Measurements from ENCODE around the gene AAK1. TPM values are rescaled to one million over a fixed set of nuclear protein-coding genes. Genes with fewer than 3 reads are reported as not detected.
A peak's percentile ranks its signal among the peaks of the same experiment; 100 is the strongest.

AAK1 gene
- total and polyA plus RNA-seq, 2 donors (not counting 1 experiment from before 2014, with no cell fraction given): 43.5 to 45.7 TPM

- Histone ChIP-seq H3K79me2 (ENCODE audit: control insufficient read depth, insufficient read depth, low read length) (peaks cover 37% of the 10 kb centered on the region), H2AFZ (ENCODE audit: low read length) (peak overlapping the region; percentile 88), H3K9me3 (ENCODE audit: control insufficient read depth, insufficient read depth, low read depth, low read length) (no peaks in the 10 kb centered on the region), H3K36me3 (ENCODE audit: control insufficient read depth, insufficient read depth, low read length) (no peaks in the 10 kb centered on the region), H3K4me1 (ENCODE audit: control insufficient read depth, extremely low read depth, insufficient read depth, low read length) (peaks cover 6% of the 10 kb centered on the region), H4K20me1 (ENCODE audit: control insufficient read depth, extremely low read depth, insufficient read depth, low read length) (no peaks in the 10 kb centered on the region), H3K4me2 (ENCODE audit: extremely low read depth, insufficient read depth, low read length) (peak overlapping the region; percentile 96), H3K27me3 (ENCODE audit: control insufficient read depth, insufficient read depth, low read length) (no peaks in the 10 kb centered on the region), H3K27ac (ENCODE audit: insufficient read depth, low read length) (peak overlapping the region; percentile 96), H3K9ac (ENCODE audit: insufficient read depth, low read length) (peak overlapping the region; percentile 89), H3K4me3 (replicated peaks in 1 of 4; ENCODE audit: control extremely low read depth in 1 of 4, insufficient read depth in 1 of 4, low read depth in 3 of 4, low read length in 4 of 4) (peak overlapping the region; percentile 61 to 94 (median 76))
- no peak for DNase-seq (ENCODE audit: low read depth in 2 of 2)
- TF ChIP-seq, protein P1, sequence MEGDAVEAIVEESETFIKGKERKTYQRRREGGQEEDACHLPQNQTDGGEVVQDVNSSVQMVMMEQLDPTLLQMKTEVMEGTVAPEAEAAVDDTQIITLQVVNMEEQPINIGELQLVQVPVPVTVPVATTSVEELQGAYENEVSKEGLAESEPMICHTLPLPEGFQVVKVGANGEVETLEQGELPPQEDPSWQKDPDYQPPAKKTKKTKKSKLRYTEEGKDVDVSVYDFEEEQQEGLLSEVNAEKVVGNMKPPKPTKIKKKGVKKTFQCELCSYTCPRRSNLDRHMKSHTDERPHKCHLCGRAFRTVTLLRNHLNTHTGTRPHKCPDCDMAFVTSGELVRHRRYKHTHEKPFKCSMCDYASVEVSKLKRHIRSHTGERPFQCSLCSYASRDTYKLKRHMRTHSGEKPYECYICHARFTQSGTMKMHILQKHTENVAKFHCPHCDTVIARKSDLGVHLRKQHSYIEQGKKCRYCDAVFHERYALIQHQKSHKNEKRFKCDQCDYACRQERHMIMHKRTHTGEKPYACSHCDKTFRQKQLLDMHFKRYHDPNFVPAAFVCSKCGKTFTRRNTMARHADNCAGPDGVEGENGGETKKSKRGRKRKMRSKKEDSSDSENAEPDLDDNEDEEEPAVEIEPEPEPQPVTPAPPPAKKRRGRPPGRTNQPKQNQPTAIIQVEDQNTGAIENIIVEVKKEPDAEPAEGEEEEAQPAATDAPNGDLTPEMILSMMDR (conservative IDR thresholded peaks at IDR 0.05 in 1 of 2, IDR thresholded peaks at IDR 0.05 in 1 of 2; ENCODE audit: low read depth in 1 of 2, low read length in 2 of 2): no peak
- TF ChIP-seq EZH2 (IDR thresholded peaks at IDR 0.05; ENCODE audit: low read length, missing control alignments): no peak
Observed at GRCh38 chr2:69644506-69644979, 1.0 kb upstream of the AAK1 start.

- peak; percentile 84 to 90 for DNase-seq (ENCODE audit: low read depth in 2 of 2)
- Histone ChIP-seq H3K79me2 (ENCODE audit: control insufficient read depth, insufficient read depth, low read length) (peaks cover 53% of the 10 kb centered on the region), H2AFZ (ENCODE audit: low read length) (no peak overlapping the region), H3K9ac (ENCODE audit: insufficient read depth, low read length) (peak overlapping the region; percentile 89), H3K4me1 (ENCODE audit: control insufficient read depth, extremely low read depth, insufficient read depth, low read length) (peaks cover 6% of the 10 kb centered on the region), H3K4me2 (ENCODE audit: extremely low read depth, insufficient read depth, low read length) (peak overlapping the region; percentile 97), H3K4me3 (replicated peaks in 1 of 4; ENCODE audit: control extremely low read depth in 1 of 4, insufficient read depth in 1 of 4, low read depth in 3 of 4, low read length in 4 of 4) (peak overlapping the region; percentile 61 to 94 (median 76)), H3K27me3 (ENCODE audit: control insufficient read depth, insufficient read depth, low read length) (no peaks in the 10 kb centered on the region), H3K27ac (ENCODE audit: insufficient read depth, low read length) (peak overlapping the region; percentile 96), H3K9me3 (ENCODE audit: control insufficient read depth, insufficient read depth, low read depth, low read length) (no peaks in the 10 kb centered on the region), H3K36me3 (ENCODE audit: control insufficient read depth, insufficient read depth, low read length) (peaks cover 2% of the 10 kb centered on the region), H4K20me1 (ENCODE audit: control insufficient read depth, extremely low read depth, insufficient read depth, low read length) (no peaks in the 10 kb centered on the region)
- TF ChIP-seq, protein P1 (conservative IDR thresholded peaks at IDR 0.05 in 1 of 2, IDR thresholded peaks at IDR 0.05 in 1 of 2; ENCODE audit: low read depth in 1 of 2, low read length in 2 of 2): no peak
- TF ChIP-seq EZH2 (IDR thresholded peaks at IDR 0.05; ENCODE audit: low read length, missing control alignments): no peak
Observed at GRCh38 chr2:69642709-69643601, 584 bp downstream of the AAK1 start.

GRCh38 chr2:69641887-69642708 lies 1.4 kb downstream of the AAK1 start:
- TF ChIP-seq EZH2 (IDR thresholded peaks at IDR 0.05; ENCODE audit: low read length, missing control alignments): no peak
- Histone ChIP-seq H3K9ac (ENCODE audit: insufficient read depth, low read length) (peak overlapping the region; percentile 89), H3K9me3 (ENCODE audit: control insufficient read depth, insufficient read depth, low read depth, low read length) (no peaks in the 10 kb centered on the region), H3K79me2 (ENCODE audit: control insufficient read depth, insufficient read depth, low read length) (peaks cover 62% of the 10 kb centered on the region), H3K27me3 (ENCODE audit: control insufficient read depth, insufficient read depth, low read length) (no peaks in the 10 kb centered on the region), H3K4me3 (replicated peaks in 1 of 4; ENCODE audit: control extremely low read depth in 1 of 4, insufficient read depth in 1 of 4, low read depth in 3 of 4, low read length in 4 of 4) (peak overlapping the region; percentile 61 to 94 (median 76)), H3K4me1 (ENCODE audit: control insufficient read depth, extremely low read depth, insufficient read depth, low read length) (peaks cover 6% of the 10 kb centered on the region), H2AFZ (ENCODE audit: low read length) (no peak overlapping the region), H3K27ac (ENCODE audit: insufficient read depth, low read length) (peak overlapping the region; percentile 96), H4K20me1 (ENCODE audit: control insufficient read depth, extremely low read depth, insufficient read depth, low read length) (peaks cover 3% of the 10 kb centered on the region), H3K4me2 (ENCODE audit: extremely low read depth, insufficient read depth, low read length) (peak overlapping the region; percentile 97), H3K36me3 (ENCODE audit: control insufficient read depth, insufficient read depth, low read length) (peaks cover 2% of the 10 kb centered on the region)
- no peak for DNase-seq (ENCODE audit: low read depth in 2 of 2)

Data from fibroblast of lung (primary cell).